Keratinocyte (primary cell): ENCODE results near the gene OGDHL.

Experiments used
- EZH2 ChIP-seq: IDR thresholded peaks from one replicate; pipeline ENCODE4 v1.6.1; 2012; ENCODE audit warnings: inconsistent platforms, mild to moderate bottlenecking, low read length, moderate library complexity
- TF ChIP-seq, protein P1 (sequence below), 3 experiments: IDR thresholded peaks in 1 of 3; conservative IDR thresholded peaks in 1 of 3; optimal IDR thresholded peaks in 1 of 3; 2 replicates in 2 of 3; 3 replicates in 1 of 3; pipeline versions ENCODE3 to v1.5.1; 2011; ENCODE audit warnings: low read length in 3 of 3, mild to moderate bottlenecking in 3 of 3, moderate library complexity in 2 of 3, control low read depth in 1 of 3, inconsistent platforms in 1 of 3; ENCODE audit not compliant: insufficient read depth in 2 of 3; ENCODE audit errors: extremely low read depth in 1 of 3

- TF ChIP-seq EZH2 = no peak
- TF ChIP-seq, protein P1, sequence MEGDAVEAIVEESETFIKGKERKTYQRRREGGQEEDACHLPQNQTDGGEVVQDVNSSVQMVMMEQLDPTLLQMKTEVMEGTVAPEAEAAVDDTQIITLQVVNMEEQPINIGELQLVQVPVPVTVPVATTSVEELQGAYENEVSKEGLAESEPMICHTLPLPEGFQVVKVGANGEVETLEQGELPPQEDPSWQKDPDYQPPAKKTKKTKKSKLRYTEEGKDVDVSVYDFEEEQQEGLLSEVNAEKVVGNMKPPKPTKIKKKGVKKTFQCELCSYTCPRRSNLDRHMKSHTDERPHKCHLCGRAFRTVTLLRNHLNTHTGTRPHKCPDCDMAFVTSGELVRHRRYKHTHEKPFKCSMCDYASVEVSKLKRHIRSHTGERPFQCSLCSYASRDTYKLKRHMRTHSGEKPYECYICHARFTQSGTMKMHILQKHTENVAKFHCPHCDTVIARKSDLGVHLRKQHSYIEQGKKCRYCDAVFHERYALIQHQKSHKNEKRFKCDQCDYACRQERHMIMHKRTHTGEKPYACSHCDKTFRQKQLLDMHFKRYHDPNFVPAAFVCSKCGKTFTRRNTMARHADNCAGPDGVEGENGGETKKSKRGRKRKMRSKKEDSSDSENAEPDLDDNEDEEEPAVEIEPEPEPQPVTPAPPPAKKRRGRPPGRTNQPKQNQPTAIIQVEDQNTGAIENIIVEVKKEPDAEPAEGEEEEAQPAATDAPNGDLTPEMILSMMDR (optimal IDR thresholded peaks at IDR 0.05 in 1 of 3, IDR thresholded peaks at IDR 0.05 in 1 of 3, conservative IDR thresholded peaks at IDR 0.05 in 1 of 3; ENCODE audit: extremely low read depth in 1 of 3, insufficient read depth in 2 of 3, low read length in 3 of 3) = no peak
These were observed 10.2 kb downstream of the OGDHL start for GRCh38 chr10:49751636-49752510.
